IPS-18a (cell line): ENCODE data around the gene TNP2.
"Not testable (repeated sequence)": the region's sequence is repeated elsewhere in the genome, so short reads cannot be mapped to it uniquely, and the experiment has no call there.

Source experiments
- H3K27ac ChIP-seq: one replicate; pipeline ENCODE4 v1.5.1; 2013; ENCODE audit warnings: low read length
- H3K27me3 ChIP-seq: one replicate; pipeline ENCODE4 v1.6.1; 2013; ENCODE audit warnings: mild to moderate bottlenecking, low read length; ENCODE audit not compliant: control insufficient read depth, insufficient read depth
- H3K36me3 ChIP-seq: one replicate; pipeline ENCODE4 v1.6.1; 2013; ENCODE audit warnings: low read depth, low read length; ENCODE audit not compliant: control insufficient read depth
- H3K4me1 ChIP-seq: one replicate; pipeline ENCODE4 v1.6.1; 2013; ENCODE audit warnings: low read depth, low read length; ENCODE audit not compliant: control insufficient read depth
- H3K4me3 ChIP-seq: one replicate; pipeline ENCODE4 v1.5.1; 2013; ENCODE audit warnings: low read length
- H3K9ac ChIP-seq: one replicate; pipeline ENCODE4 v1.6.1; 2013; ENCODE audit warnings: mild to moderate bottlenecking, low read length, moderate library complexity
- H3K9me3 ChIP-seq: one replicate; pipeline ENCODE4 v1.6.1; 2013; ENCODE audit warnings: low read depth, low read length; ENCODE audit not compliant: control insufficient read depth

TNP2 gene

GRCh38 chr16:11229906-11230305, 39.2 kb downstream of the TNP2 start:
- Histone ChIP-seq H3K27ac (no peak overlapping the region), H3K9me3 (no peaks in the 10 kb centered on the region), H3K27me3 (no peaks in the 10 kb centered on the region), H3K4me3 (no peak overlapping the region), H3K36me3 (no peaks in the 10 kb centered on the region), H3K4me1 (no peaks in the 10 kb centered on the region), H3K9ac (no peak overlapping the region)

GRCh38 chr16:11229432-11229831, 39.7 kb downstream of the TNP2 start:
- no peak overlapping the region for H3K4me3 ChIP-seq
- H3K9ac ChIP-seq = no peak overlapping the region
- no peaks in the 10 kb centered on the region for H3K27me3 ChIP-seq
- no peaks in the 10 kb centered on the region for H3K9me3 ChIP-seq
- no peak overlapping the region for H3K27ac ChIP-seq
- H3K4me1 ChIP-seq = no peaks in the 10 kb centered on the region
- H3K36me3 ChIP-seq = no peaks in the 10 kb centered on the region

GRCh38 chr16:11225677-11226549, 43.2 kb downstream of the TNP2 start:
- Histone ChIP-seq H3K9me3 (no peaks in the 10 kb centered on the region), H3K4me1 (no peaks in the 10 kb centered on the region), H3K4me3 (no peak overlapping the region), H3K27ac (no peak overlapping the region), H3K9ac (no peak overlapping the region), H3K36me3 (no peaks in the 10 kb centered on the region), H3K27me3 (no peaks in the 10 kb centered on the region)

- H3K36me3 ChIP-seq = no peaks in the 10 kb centered on the region
- H3K27ac ChIP-seq = no peak overlapping the region
- no peak overlapping the region for H3K9ac ChIP-seq
- no peaks in the 10 kb centered on the region for H3K27me3 ChIP-seq
- no peaks in the 10 kb centered on the region for H3K9me3 ChIP-seq
- no peaks in the 10 kb centered on the region for H3K4me1 ChIP-seq
- H3K4me3 ChIP-seq = no peak overlapping the region
Measured at GRCh38 chr16:11224894-11225676, 44.0 kb downstream of the TNP2 start.

GRCh38 chr16:11224096-11224893, 44.8 kb downstream of the TNP2 start:
- Histone ChIP-seq H3K27ac (no peak overlapping the region), H3K9me3 (no peaks in the 10 kb centered on the region), H3K36me3 (no peaks in the 10 kb centered on the region), H3K27me3 (no peaks in the 10 kb centered on the region), H3K4me3 (no peak overlapping the region), H3K4me1 (no peaks in the 10 kb centered on the region), H3K9ac (no peak overlapping the region)

- H3K4me1 ChIP-seq, H3K27me3 ChIP-seq, H3K9ac ChIP-seq, H3K4me3 ChIP-seq, H3K27ac ChIP-seq, H3K9me3 ChIP-seq, H3K36me3 ChIP-seq: not testable (repeated sequence)
Measured at GRCh38 chr16:11220507-11220906, 48.6 kb downstream of the TNP2 start.

GRCh38 chr16:11219178-11219577, 49.9 kb downstream of the TNP2 start:
- no peaks in the 10 kb centered on the region for H3K27me3 ChIP-seq
- H3K4me3 ChIP-seq = no peak overlapping the region
- no peaks in the 10 kb centered on the region for H3K4me1 ChIP-seq
- no peak overlapping the region for H3K27ac ChIP-seq
- H3K9ac ChIP-seq = no peak overlapping the region
- H3K9me3 ChIP-seq = peaks cover 4% of the 10 kb centered on the region
- H3K36me3 ChIP-seq = no peaks in the 10 kb centered on the region

- Histone ChIP-seq H3K27me3 (no peaks in the 10 kb centered on the region), H3K36me3 (no peaks in the 10 kb centered on the region), H3K4me1 (no peaks in the 10 kb centered on the region), H3K9me3 (peaks cover 4% of the 10 kb centered on the region), H3K27ac (no peak overlapping the region), H3K9ac (no peak overlapping the region), H3K4me3 (no peak overlapping the region)
Measured at GRCh38 chr16:11218604-11218962, 50.5 kb downstream of the TNP2 start.
